HepG2 (cell line): ENCODE measurements around the gene SMARCD1. TPM values are rescaled to one million over a fixed set of nuclear protein-coding genes. Genes with fewer than 3 reads are reported as not detected.

Experiments
- ATM ChIP-seq: fragments of 450-650 bp; IDR thresholded peaks from 2 replicates; pipeline ENCODE4 v1.7.1; 2017; ENCODE audit warnings: mild to moderate bottlenecking, borderline replicate concordance
- IKZF1 ChIP-seq: fragments of 450-650 bp; IDR thresholded peaks from 2 replicates; pipeline ENCODE4 v1.7.1; 2016
- PHF20 ChIP-seq: sonication (generic); formaldehyde crosslinking; IDR thresholded peaks from 2 replicates; pipeline ENCODE4 v1.5.0; 2020; ENCODE audit warnings: mild to moderate bottlenecking, missing genetic modification reagents
- SOX13 ChIP-seq, 3 experiments: fragments of 450-650 bp in 1 of 3; sonication (generic) in 1 of 3; formaldehyde crosslinking in 1 of 3; IDR thresholded peaks in 2 of 3; conservative IDR thresholded peaks in 1 of 3; 2 replicates each; pipeline versions ENCODE4 v1.5.0 to v1.6.1; 2016 to 2020; ENCODE audit warnings: antibody characterized with exemption in 1 of 3, mild to moderate bottlenecking in 1 of 3, missing compliant biosample characterization in 1 of 3, missing genetic modification reagents in 1 of 3, moderate library complexity in 1 of 3
- SP1 ChIP-seq, 2 experiments: fragments of 450-650 bp in 1 of 2; sonication (generic) in 1 of 2; formaldehyde crosslinking in 1 of 2; IDR thresholded peaks; 2 replicates each; pipeline versions ENCODE4 v1.4.0 to v1.6.1; 2016 to 2020; ENCODE audit warnings: missing genetic modification reagents in 1 of 2
- ZFX ChIP-seq: sonication (generic); formaldehyde crosslinking; IDR thresholded peaks from 2 replicates; pipeline ENCODE4 v1.4.0; 2020; ENCODE audit warnings: mild to moderate bottlenecking, low read depth, missing genetic modification reagents, moderate library complexity
- ZNF777 ChIP-seq: sonication (generic); formaldehyde crosslinking; IDR thresholded peaks from 2 replicates; pipeline ENCODE4 v1.4.0; 2020; ENCODE audit warnings: missing genetic modification reagents
- polyA plus RNA-seq, 8 experiments: library from polyadenylated mRNA; depleted of rRNA in 3 of 8; stranded (reverse) in 7 of 8; unstranded in 1 of 8; fragments of >200 nt; fragmentation: Illumina TruSeq in 4 of 8; extraction: Trizol in 4 of 8; gene quantifications; 2 replicates each; pipeline versions ENCODE4 v1.2.1 to v1.2.3, GENCODE V29; 2011 to 2016; ENCODE audit warnings: low read depth in 4 of 8, missing spikeins in 1 of 8, mixed read lengths in 1 of 8; ENCODE audit not compliant: insufficient read depth in 1 of 8
- total RNA-seq, 5 experiments: library from RNA; depleted of rRNA; stranded (reverse); fragments of >200 nt; fragmentation: Illumina TruSeq; extraction: Trizol; gene quantifications; 2 replicates each; pipeline ENCODE4 v1.2.3, GENCODE V29; 2016; ENCODE audit warnings: low read depth in 1 of 5
- TF ChIP-seq, protein P1 (sequence below): sonication (generic); formaldehyde crosslinking; conservative IDR thresholded peaks from 2 replicates; pipeline ENCODE4 v1.8.0; 2022; ENCODE audit warnings: missing genetic modification reagents
- TF ChIP-seq, protein P2 (sequence below): sonication (generic); formaldehyde crosslinking; IDR thresholded peaks from 2 replicates; pipeline ENCODE4 v1.8.1; 2023; ENCODE audit warnings: missing genetic modification reagents, inconsistent platforms, borderline replicate concordance
- TF ChIP-seq, protein P3 (sequence below), 2 experiments: IDR thresholded peaks; 2 replicates each; pipeline ENCODE4 v1.6.1; 2011 to 2012; ENCODE audit warnings: low read length in 2 of 2, borderline replicate concordance in 1 of 2, low read depth in 1 of 2, mild to moderate bottlenecking in 1 of 2, moderate library complexity in 1 of 2
- TF ChIP-seq, protein P4 (sequence below): sonication (generic); formaldehyde crosslinking; IDR thresholded peaks from 2 replicates; pipeline ENCODE4 v1.9.0; 2021; ENCODE audit warnings: missing genetic modification reagents, mild to moderate bottlenecking, borderline replicate concordance
- TF ChIP-seq, protein P5 (sequence below): IDR thresholded peaks from 2 replicates; pipeline ENCODE4 v1.6.1; 2016; ENCODE audit warnings: low read depth, borderline replicate concordance
- TF ChIP-seq, protein P6 (sequence below): sonication (generic); formaldehyde crosslinking; IDR thresholded peaks from 2 replicates; pipeline ENCODE4 v1.9.0; 2022; ENCODE audit warnings: missing genetic modification reagents, mild to moderate bottlenecking, borderline replicate concordance

SMARCD1 gene
- total and polyA plus RNA-seq, 2 of the 13 experiments (the other 11 are each of a cell fraction or from before 2014, with no cell fraction given), result 51.7 to 54.6 TPM

DNA sequence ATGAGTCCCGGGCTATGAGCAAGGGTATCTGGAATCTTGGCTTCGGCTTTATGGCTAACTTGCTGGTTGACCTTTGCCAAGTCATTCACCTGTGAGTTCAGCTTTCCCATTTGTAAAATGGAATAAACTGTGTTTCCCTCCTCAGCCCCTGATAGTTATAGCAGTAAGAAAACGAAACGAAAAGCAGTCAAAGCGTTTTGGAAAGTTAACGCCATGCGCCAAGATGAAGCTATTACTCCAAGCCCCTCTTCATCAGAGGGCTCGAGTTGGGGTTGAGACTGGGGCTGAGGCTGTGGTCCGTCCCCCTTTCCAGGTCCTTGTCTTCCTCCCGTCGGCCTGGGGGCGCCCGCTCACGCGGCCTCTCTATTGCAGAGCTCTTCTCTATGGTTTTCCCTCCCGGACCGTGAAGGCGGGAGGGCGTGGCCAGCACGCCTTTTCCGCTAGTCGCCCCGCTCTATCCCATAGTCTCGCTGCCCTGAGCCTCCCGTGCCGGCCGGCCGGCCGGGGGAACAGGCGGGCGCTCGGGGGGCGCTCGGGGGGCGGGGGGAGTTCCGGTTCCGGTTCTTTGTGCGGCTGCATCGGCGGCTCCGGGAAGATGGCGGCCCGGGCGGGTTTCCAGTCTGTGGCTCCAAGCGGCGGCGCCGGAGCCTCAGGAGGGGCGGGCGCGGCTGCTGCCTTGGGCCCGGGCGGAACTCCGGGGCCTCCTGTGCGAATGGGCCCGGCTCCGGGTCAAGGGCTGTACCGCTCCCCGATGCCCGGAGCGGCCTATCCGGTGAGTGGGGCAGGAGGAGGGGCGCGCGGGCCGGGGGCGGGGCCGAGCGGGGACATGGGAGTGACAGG, at the start of gene SMARCD1 (continued):
- TF ChIP-seq, protein P1, sequence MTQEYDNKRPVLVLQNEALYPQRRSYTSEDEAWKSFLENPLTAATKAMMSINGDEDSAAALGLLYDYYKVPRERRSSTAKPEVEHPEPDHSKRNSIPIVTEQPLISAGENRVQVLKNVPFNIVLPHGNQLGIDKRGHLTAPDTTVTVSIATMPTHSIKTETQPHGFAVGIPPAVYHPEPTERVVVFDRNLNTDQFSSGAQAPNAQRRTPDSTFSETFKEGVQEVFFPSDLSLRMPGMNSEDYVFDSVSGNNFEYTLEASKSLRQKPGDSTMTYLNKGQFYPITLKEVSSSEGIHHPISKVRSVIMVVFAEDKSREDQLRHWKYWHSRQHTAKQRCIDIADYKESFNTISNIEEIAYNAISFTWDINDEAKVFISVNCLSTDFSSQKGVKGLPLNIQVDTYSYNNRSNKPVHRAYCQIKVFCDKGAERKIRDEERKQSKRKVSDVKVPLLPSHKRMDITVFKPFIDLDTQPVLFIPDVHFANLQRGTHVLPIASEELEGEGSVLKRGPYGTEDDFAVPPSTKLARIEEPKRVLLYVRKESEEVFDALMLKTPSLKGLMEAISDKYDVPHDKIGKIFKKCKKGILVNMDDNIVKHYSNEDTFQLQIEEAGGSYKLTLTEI (CRISPR knock-in tag), result no peak
- TF ChIP-seq, protein P2, sequence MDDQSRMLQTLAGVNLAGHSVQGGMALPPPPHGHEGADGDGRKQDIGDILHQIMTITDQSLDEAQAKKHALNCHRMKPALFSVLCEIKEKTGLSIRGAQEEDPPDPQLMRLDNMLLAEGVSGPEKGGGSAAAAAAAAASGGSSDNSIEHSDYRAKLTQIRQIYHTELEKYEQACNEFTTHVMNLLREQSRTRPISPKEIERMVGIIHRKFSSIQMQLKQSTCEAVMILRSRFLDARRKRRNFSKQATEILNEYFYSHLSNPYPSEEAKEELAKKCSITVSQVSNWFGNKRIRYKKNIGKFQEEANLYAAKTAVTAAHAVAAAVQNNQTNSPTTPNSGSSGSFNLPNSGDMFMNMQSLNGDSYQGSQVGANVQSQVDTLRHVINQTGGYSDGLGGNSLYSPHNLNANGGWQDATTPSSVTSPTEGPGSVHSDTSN (CRISPR knock-in tag), result no peak
- TF ChIP-seq, protein P3, sequence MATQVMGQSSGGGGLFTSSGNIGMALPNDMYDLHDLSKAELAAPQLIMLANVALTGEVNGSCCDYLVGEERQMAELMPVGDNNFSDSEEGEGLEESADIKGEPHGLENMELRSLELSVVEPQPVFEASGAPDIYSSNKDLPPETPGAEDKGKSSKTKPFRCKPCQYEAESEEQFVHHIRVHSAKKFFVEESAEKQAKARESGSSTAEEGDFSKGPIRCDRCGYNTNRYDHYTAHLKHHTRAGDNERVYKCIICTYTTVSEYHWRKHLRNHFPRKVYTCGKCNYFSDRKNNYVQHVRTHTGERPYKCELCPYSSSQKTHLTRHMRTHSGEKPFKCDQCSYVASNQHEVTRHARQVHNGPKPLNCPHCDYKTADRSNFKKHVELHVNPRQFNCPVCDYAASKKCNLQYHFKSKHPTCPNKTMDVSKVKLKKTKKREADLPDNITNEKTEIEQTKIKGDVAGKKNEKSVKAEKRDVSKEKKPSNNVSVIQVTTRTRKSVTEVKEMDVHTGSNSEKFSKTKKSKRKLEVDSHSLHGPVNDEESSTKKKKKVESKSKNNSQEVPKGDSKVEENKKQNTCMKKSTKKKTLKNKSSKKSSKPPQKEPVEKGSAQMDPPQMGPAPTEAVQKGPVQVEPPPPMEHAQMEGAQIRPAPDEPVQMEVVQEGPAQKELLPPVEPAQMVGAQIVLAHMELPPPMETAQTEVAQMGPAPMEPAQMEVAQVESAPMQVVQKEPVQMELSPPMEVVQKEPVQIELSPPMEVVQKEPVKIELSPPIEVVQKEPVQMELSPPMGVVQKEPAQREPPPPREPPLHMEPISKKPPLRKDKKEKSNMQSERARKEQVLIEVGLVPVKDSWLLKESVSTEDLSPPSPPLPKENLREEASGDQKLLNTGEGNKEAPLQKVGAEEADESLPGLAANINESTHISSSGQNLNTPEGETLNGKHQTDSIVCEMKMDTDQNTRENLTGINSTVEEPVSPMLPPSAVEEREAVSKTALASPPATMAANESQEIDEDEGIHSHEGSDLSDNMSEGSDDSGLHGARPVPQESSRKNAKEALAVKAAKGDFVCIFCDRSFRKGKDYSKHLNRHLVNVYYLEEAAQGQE (IDR thresholded peaks at IDR 0.05; ENCODE audit: borderline replicate concordance in 1 of 2, low read depth in 1 of 2, low read length in 2 of 2), result no peak; a peak in 1 of 4 replicates
- TF ChIP-seq PHF20 (CRISPR knock-in tag) (peak; percentile 79; the same call in 1 of the 2 replicates), SP1 (IDR thresholded peaks at IDR 0.05) (no peak), SP1 (CRISPR knock-in tag; IDR thresholded peaks at IDR 0.05) (peak; percentile 33; the same call in 1 of the 2 replicates), ATM (no peak), ZNF777 (CRISPR knock-in tag) (no peak), ZFX (peak; percentile 75), SOX13 (IDR thresholded peaks at IDR 0.05) (no peak), SOX13 (CRISPR knock-in tag; conservative IDR thresholded peaks at IDR 0.05 in 1 of 2, IDR thresholded peaks at IDR 0.05 in 1 of 2) (peak in 1 of 2 experiments; percentile 3; a peak in 1 of 4 replicates), IKZF1 (no peak)
- TF ChIP-seq, protein P4, sequence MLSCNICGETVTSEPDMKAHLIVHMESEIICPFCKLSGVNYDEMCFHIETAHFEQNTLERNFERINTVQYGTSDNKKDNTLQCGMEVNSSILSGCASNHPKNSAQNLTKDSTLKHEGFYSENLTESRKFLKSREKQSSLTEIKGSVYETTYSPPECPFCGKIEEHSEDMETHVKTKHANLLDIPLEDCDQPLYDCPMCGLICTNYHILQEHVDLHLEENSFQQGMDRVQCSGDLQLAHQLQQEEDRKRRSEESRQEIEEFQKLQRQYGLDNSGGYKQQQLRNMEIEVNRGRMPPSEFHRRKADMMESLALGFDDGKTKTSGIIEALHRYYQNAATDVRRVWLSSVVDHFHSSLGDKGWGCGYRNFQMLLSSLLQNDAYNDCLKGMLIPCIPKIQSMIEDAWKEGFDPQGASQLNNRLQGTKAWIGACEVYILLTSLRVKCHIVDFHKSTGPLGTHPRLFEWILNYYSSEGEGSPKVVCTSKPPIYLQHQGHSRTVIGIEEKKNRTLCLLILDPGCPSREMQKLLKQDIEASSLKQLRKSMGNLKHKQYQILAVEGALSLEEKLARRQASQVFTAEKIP (CRISPR knock-in tag), result no peak
- TF ChIP-seq, protein P5, sequence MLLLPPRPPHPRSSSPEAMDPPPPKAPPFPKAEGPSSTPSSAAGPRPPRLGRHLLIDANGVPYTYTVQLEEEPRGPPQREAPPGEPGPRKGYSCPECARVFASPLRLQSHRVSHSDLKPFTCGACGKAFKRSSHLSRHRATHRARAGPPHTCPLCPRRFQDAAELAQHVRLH (CRISPR knock-in tag), result 0 out of 2 replicates have a peak, but pooled peaks have one; percentile 35
- TF ChIP-seq, protein P6, sequence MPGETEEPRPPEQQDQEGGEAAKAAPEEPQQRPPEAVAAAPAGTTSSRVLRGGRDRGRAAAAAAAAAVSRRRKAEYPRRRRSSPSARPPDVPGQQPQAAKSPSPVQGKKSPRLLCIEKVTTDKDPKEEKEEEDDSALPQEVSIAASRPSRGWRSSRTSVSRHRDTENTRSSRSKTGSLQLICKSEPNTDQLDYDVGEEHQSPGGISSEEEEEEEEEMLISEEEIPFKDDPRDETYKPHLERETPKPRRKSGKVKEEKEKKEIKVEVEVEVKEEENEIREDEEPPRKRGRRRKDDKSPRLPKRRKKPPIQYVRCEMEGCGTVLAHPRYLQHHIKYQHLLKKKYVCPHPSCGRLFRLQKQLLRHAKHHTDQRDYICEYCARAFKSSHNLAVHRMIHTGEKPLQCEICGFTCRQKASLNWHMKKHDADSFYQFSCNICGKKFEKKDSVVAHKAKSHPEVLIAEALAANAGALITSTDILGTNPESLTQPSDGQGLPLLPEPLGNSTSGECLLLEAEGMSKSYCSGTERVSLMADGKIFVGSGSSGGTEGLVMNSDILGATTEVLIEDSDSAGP, result peak; percentile 57; the same call in 1 of the 2 replicates
